Measurements from ENCODE around the gene PRKCZ.

PRKCZ gene

GRCh38 chr1:2195785-2196184 lies 145.6 kb downstream of the PRKCZ start:
- TF ChIP-seq SPI1 (IDR thresholded peaks at IDR 0.05; ENCODE audit: borderline replicate concordance, low read depth): no peak
- no peak for TF ChIP-seq POLR2AphosphoS5 (IDR thresholded peaks at IDR 0.05; ENCODE audit: low read depth)
- no peak for TF ChIP-seq GABPA (IDR thresholded peaks at IDR 0.05; ENCODE audit: low read depth)
- TF ChIP-seq REST (IDR thresholded peaks at IDR 0.05; ENCODE audit: insufficient replicate concordance, low read depth): no peak
- no peak for TF ChIP-seq CTCF (IDR thresholded peaks at IDR 0.05; ENCODE audit: insufficient read depth, low read length)
- H3K4me3 ChIP-seq (replicated peaks; ENCODE audit: insufficient read depth, low read length): no peak overlapping the region
- H3K27me3 ChIP-seq (ENCODE audit: insufficient read depth, poor library complexity, severe bottlenecking): peaks cover 2% of the 10 kb centered on the region
- H3K27ac ChIP-seq (replicated peaks): peak overlapping the region; percentile 81
- no peak for DNase-seq (ENCODE audit: low read depth in 1 of 2, low spot score in 1 of 2)

GRCh38 chr1:2196901-2197638 lies 146.9 kb downstream of the PRKCZ start:
- no peak for DNase-seq (ENCODE audit: low read depth in 1 of 2, low spot score in 1 of 2)
- TF ChIP-seq GABPA (IDR thresholded peaks at IDR 0.05; ENCODE audit: low read depth): no peak
- no peak for TF ChIP-seq SPI1 (IDR thresholded peaks at IDR 0.05; ENCODE audit: borderline replicate concordance, low read depth)
- no peak for TF ChIP-seq POLR2AphosphoS5 (IDR thresholded peaks at IDR 0.05; ENCODE audit: low read depth)
- no peak for TF ChIP-seq CTCF (IDR thresholded peaks at IDR 0.05; ENCODE audit: insufficient read depth, low read length)
- no peak for TF ChIP-seq REST (IDR thresholded peaks at IDR 0.05; ENCODE audit: insufficient replicate concordance, low read depth)
- peaks cover 2% of the 10 kb centered on the region for H3K27me3 ChIP-seq (ENCODE audit: insufficient read depth, poor library complexity, severe bottlenecking)
- no peak overlapping the region for H3K27ac ChIP-seq (replicated peaks)
- no peak overlapping the region for H3K4me3 ChIP-seq (replicated peaks; ENCODE audit: insufficient read depth, low read length)

GRCh38 chr1:2197707-2198165 lies 147.5 kb downstream of the PRKCZ start:
- H3K27me3 ChIP-seq (ENCODE audit: insufficient read depth, poor library complexity, severe bottlenecking): peaks cover 2% of the 10 kb centered on the region
- no peak for DNase-seq (ENCODE audit: low read depth in 1 of 2, low spot score in 1 of 2)
- H3K4me3 ChIP-seq (replicated peaks; ENCODE audit: insufficient read depth, low read length): no peak overlapping the region
- TF ChIP-seq CTCF (IDR thresholded peaks at IDR 0.05; ENCODE audit: insufficient read depth, low read length): no peak
- no peak overlapping the region for H3K27ac ChIP-seq (replicated peaks)

GRCh38 chr1:2198571-2198970 lies 148.4 kb downstream of the PRKCZ start:
- peaks cover 2% of the 10 kb centered on the region for H3K27me3 ChIP-seq (ENCODE audit: insufficient read depth, poor library complexity, severe bottlenecking)
- H3K4me3 ChIP-seq (replicated peaks; ENCODE audit: insufficient read depth, low read length): no peak overlapping the region
- no peak for DNase-seq (ENCODE audit: low read depth in 1 of 2, low spot score in 1 of 2)
- H3K27ac ChIP-seq (replicated peaks): no peak overlapping the region
- TF ChIP-seq SPI1 (IDR thresholded peaks at IDR 0.05; ENCODE audit: borderline replicate concordance, low read depth): no peak
- TF ChIP-seq REST (IDR thresholded peaks at IDR 0.05; ENCODE audit: insufficient replicate concordance, low read depth): no peak
- no peak for TF ChIP-seq GABPA (IDR thresholded peaks at IDR 0.05; ENCODE audit: low read depth)
- TF ChIP-seq CTCF (IDR thresholded peaks at IDR 0.05; ENCODE audit: insufficient read depth, low read length): no peak
- no peak for TF ChIP-seq POLR2AphosphoS5 (IDR thresholded peaks at IDR 0.05; ENCODE audit: low read depth)

Measured in HL-60 (cell line).